Pancreas (tissue), 10 donors: ENCODE results near the gene UNC13C. TPM values are rescaled to one million over a fixed set of nuclear protein-coding genes. Genes with fewer than 3 reads are reported as not detected.

ENCODE experiments used
- ATAC-seq, 4 donors: fragments of 200-7000 bp; cut with Tn5 transposase; one replicate each; pipeline versions ENCODE4 v1.8.0 to v1.9.1; 2020; ENCODE audit warnings: mild to moderate bottlenecking in 4 of 4, moderate library complexity in 4 of 4
- DNase-seq, 6 donors: peaks; one replicate each; pipeline ENCODE4 v3.0.0-alpha.2; 2020
- FAIRE-seq: peaks from 2 replicates; lab custom pipeline; 2012; peaks lifted over from hg19 to GRCh38; lab: Jason Lieb, UNC
- H3K27ac ChIP-seq, 4 donors: fragments of 200-600 bp; sonication (generic); 1 replicate in 3 of 4; 2 replicates in 1 of 4; pipeline versions ENCODE4 v1.5.0 to v1.8.0; 2020
- H3K27me3 ChIP-seq, 4 donors: fragments of 200-600 bp; one replicate each; pipeline ENCODE4 v1.8.0; 2021
- H3K36me3 ChIP-seq, 3 donors: fragments of 200-600 bp; sonication (generic) in 1 of 3; one replicate each; pipeline versions ENCODE4 v1.5.0 to v1.8.0; 2020 to 2021
- H3K4me1 ChIP-seq, 3 donors: fragments of 200-600 bp; one replicate each; pipeline ENCODE4 v1.8.0; 2021
- H3K4me3 ChIP-seq, 4 donors: fragments of 200-600 bp; sonication (generic) in 2 of 4; one replicate each; pipeline versions ENCODE4 v1.5.0 to v1.8.0; 2020 to 2021
- H3K9me3 ChIP-seq, 4 donors: fragments of 200-600 bp; one replicate each; pipeline ENCODE4 v1.8.0; 2021
- WGBS, 2 donors: extraction: QIAGEN DNeasy Blood & Tissue Kit; methylation state at CpG; one replicate each; pipeline ENCODE4 v1.1.7; 2013; 5-methylcytosine and 5-hydroxymethylcytosine counted together
- intact Hi-C, 3 donors: fragments of 100-400 bp; cut with DNase I; formaldehyde crosslinking; loops; one replicate each; pipeline versions ENCODE4 v1.11.1 to v1.14.2; 2022
- polyA plus RNA-seq, 2 donors: library from polyadenylated mRNA; stranded (reverse); fragments of 200-250 nt; gene quantifications; one replicate each; pipeline ENCODE4 v1.2.3, GENCODE V29; 2013
- total RNA-seq, 6 donors: library from RNA; stranded (reverse); fragmentation: NEBNext Ultra II Directional in 4 of 6; extraction: Animal tissue kit (Norgen Biotek cat#: 25700) in 4 of 6; gene quantifications; one replicate each; pipeline versions ENCODE4 v1.2.1 to v1.2.4, GENCODE V29; 2021 to 2023
- TF ChIP-seq, protein P1 (sequence below), 4 donors: fragments of 200-600 bp; sonication (generic) in 3 of 4; IDR thresholded peaks; one replicate each; pipeline versions ENCODE4 v1.5.0 to v1.8.0; 2021; ENCODE audit warnings: antibody characterized with exemption in 4 of 4
- donor health status: healthy with polysubstance abuse.
- donor health status: DM: no; HTN: no; CAD: no; lungs with moderate emphysema.
- donor health status: DM: no; HTN: no; CAD: no.
- donor health status: control.
- donor health status: control.
- donor health status: Bipolar disorder and iron deficiency.
- donor health status: DM: yes; HTN: yes; CAD: no.
- donor health status: DM: no; HTN: no; CAD: no.
- donor health status: DM: no; HTN: no; CAD: no.
- donor health status: DM: yes; HTN: yes; CAD: no.

The UNC13C gene
- total and polyA plus RNA-seq, 8 donors: under 0.01 to 0.38 (median 0.04) TPM; not detected in 2

DNA sequence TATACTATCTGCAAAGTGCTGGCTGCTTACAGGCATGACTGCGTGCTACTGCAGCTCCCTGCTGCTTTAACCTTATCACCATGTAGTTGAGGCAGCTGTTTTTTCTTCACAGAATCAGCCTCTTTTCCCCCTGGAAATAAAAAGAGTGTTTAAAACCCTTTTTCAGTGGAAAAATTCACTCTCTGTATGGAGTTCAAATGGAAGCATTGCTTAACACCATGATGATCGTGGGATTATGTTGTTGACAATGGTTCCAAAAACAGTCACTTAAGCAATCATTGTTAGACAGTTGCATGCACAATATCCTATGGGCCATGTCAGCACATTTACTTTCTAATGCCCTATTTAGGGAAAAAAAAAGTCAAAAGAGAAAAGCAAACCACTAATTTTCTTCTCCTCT is 536.4 kb downstream of the UNC13C start:
- TF ChIP-seq, protein P1, sequence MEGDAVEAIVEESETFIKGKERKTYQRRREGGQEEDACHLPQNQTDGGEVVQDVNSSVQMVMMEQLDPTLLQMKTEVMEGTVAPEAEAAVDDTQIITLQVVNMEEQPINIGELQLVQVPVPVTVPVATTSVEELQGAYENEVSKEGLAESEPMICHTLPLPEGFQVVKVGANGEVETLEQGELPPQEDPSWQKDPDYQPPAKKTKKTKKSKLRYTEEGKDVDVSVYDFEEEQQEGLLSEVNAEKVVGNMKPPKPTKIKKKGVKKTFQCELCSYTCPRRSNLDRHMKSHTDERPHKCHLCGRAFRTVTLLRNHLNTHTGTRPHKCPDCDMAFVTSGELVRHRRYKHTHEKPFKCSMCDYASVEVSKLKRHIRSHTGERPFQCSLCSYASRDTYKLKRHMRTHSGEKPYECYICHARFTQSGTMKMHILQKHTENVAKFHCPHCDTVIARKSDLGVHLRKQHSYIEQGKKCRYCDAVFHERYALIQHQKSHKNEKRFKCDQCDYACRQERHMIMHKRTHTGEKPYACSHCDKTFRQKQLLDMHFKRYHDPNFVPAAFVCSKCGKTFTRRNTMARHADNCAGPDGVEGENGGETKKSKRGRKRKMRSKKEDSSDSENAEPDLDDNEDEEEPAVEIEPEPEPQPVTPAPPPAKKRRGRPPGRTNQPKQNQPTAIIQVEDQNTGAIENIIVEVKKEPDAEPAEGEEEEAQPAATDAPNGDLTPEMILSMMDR (IDR thresholded peaks at IDR 0.05): no peak
- no peaks in the 10 kb centered on the region for H3K4me1 ChIP-seq
- 71 to 81% methylated on average over 2 of the region's 2 CpGs for WGBS, 2 donors
- no peaks in the 10 kb centered on the region for H3K36me3 ChIP-seq
- intact Hi-C loops: no loop called here
- H3K4me3 ChIP-seq: no peak overlapping the region
- H3K27ac ChIP-seq: no peak overlapping the region
- ATAC-seq (no peak), DNase-seq (no peak), FAIRE-seq (no peak)
- H3K27me3 ChIP-seq: peaks cover 0 to 9% (median 0%) of the 10 kb centered on the region in 4 donors
- H3K9me3 ChIP-seq: no peaks in the 10 kb centered on the region

DNA sequence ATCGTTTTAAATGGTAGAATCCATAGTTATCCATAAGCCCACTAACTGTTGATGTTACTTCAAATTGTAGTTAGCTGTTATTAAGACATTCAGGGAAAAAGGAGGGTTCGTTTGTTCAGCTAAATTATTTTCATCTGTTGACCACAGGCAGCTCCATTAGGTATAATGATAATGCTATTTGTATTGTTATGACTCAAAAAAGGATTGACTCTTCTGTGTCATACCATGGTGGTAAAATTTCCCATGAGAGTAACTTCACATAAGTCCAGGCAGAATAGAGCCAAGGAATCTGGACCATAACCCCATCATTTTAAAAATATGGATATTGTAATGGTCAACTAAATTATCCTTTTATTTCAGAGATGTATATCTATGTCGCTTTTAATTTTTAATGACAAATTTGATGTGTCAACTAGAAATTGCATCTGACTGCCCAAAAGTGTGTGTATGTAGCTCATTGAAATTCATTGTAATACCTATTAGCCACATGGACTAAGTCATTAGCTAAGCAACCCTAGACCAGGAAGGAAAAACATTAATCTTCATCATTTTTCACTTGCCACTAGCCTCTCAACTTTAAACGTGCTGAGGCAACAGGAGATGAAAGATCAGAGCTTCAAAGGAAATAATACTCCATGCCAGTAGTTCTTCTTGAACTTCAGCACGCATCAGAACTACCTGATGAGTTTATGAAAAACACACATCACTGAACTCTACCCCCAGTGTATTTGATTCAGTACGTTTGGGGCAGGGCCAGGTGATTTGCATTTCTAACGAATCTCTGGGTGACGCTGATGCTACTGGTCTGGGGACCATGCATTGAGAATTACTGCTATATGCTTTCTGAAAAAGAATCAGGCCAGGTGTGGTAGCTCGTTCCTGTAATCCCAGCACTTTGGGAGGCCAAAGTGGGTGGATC is 537.7 kb downstream of the UNC13C start:
- H3K4me3 ChIP-seq: no peak overlapping the region
- no peak overlapping the region for H3K27ac ChIP-seq
- no peak for FAIRE-seq
- WGBS, 2 donors: 54 to 56% methylated on average over 9 of the region's 9 CpGs
- no peaks in the 10 kb centered on the region for H3K9me3 ChIP-seq
- no peak for ATAC-seq
- H3K27me3 ChIP-seq: peaks cover 0 to 9% (median 0%) of the 10 kb centered on the region in 4 donors
- intact Hi-C loops: no loop called here
- DNase-seq: no peak
- TF ChIP-seq, protein P1 (IDR thresholded peaks at IDR 0.05): no peak
- H3K36me3 ChIP-seq: no peaks in the 10 kb centered on the region
- H3K4me1 ChIP-seq: no peaks in the 10 kb centered on the region

DNA sequence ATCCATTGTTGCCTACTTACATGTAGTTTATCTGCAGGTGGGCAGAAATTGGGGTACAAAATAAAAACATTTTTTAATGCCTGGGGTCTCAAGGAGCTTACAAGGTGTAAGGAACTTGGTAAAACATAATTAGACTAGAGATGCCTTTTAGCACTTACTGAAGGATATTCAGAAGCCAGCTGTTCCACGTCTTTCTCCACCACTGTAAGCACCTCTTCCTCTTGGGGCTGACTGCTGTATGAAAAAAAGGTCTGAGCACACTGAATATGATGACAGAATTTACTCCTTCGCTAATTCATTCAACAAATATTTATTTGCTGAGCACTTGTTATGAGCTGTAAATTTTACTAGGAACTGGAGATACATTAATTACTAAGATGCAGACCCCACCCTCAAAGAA is 539.1 kb downstream of the UNC13C start:
- H3K4me1 ChIP-seq: no peaks in the 10 kb centered on the region
- DNase-seq (no peak), FAIRE-seq (no peak), ATAC-seq (no peak)
- intact Hi-C loops: no loop called here
- H3K27me3 ChIP-seq: peaks cover 0 to 9% (median 0%) of the 10 kb centered on the region in 4 donors
- no peak overlapping the region for H3K27ac ChIP-seq
- 65 to 78% methylated on average over 2 of the region's 2 CpGs for WGBS, 2 donors
- TF ChIP-seq, protein P1 (IDR thresholded peaks at IDR 0.05): no peak
- H3K4me3 ChIP-seq: no peak overlapping the region
- no peaks in the 10 kb centered on the region for H3K9me3 ChIP-seq
- no peaks in the 10 kb centered on the region for H3K36me3 ChIP-seq

DNA sequence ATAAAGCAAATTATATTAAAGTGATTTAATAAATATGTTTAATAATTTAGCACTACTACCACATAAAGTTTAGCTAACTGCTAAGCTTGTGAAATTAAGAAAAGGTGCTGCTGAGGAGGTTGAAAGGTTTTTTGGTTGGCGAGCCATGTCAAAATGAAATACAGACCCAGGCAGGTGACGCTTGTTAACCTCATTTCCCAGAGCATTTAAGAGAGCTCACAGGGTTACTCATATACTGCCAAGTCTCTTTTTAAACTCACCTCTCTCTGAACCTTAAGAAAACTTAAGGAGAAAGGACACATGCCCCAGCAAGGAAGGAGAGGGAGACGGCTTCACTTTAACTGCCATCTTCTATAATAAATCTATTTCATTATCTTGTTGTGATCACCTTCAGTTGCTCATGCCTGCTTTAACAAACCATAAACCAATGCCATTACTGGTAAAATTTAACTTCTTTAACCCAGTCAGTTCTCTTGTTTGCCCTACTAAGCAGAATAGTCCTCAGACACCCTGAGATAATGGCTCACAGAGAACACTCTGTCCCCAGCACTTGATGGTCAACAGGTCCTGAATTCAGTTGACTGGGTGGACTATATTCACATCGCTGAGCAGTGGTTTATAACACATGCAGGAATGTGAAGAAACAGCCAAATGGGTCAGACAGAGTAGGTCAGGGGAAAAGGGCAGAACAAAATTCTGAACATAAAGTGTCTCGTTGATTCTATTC is 540.1 kb downstream of the UNC13C start:
- no peaks in the 10 kb centered on the region for H3K9me3 ChIP-seq
- FAIRE-seq: no peak
- TF ChIP-seq, protein P1 (IDR thresholded peaks at IDR 0.05): no peak
- WGBS, 2 donors: 46 to 59% methylated on average over 5 of the region's 5 CpGs
- intact Hi-C loops: no loop called here
- H3K36me3 ChIP-seq: no peaks in the 10 kb centered on the region
- no peaks in the 10 kb centered on the region for H3K4me1 ChIP-seq
- no peak overlapping the region for H3K27ac ChIP-seq
- H3K27me3 ChIP-seq: peaks cover 0 to 9% (median 0%) of the 10 kb centered on the region in 4 donors
- no peak overlapping the region for H3K4me3 ChIP-seq
- no peak for ATAC-seq
- no peak for DNase-seq
